Measurements from ENCODE around the gene ESF1.

Gene ESF1

DNA sequence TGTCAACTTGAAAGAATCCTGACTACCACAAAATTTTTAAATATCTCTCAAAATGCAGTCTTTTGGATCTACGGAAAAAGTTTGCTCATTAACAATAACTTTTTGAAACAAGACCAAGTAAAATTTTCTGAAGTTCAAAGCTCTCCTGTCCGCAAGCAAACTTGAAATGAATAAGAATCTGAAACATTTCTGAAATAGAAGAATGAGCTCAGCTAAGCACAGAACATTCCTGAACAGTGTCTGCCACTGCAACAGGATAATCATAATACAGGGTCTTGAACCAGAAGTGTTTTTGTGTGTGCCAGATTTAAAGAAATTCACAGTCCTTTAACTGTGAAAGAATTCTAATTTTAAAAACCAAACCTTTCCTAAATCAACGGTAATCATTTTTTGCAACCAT, 96.9 kb downstream of the ESF1 start:
- DNase-seq, result no peak
- H3K27ac ChIP-seq, result no peak overlapping the region
- peaks cover 2% of the 10 kb centered on the region for H3K27me3 ChIP-seq (replicated peaks)
- no peaks in the 10 kb centered on the region for H3K36me3 ChIP-seq (replicated peaks)
- no peak overlapping the region for H3K4me3 ChIP-seq (ENCODE audit: low read depth, low read length)
- TF ChIP-seq CTCF (IDR thresholded peaks at IDR 0.05; ENCODE audit: low read depth, low read length, missing control alignments), result no peak
- in situ Hi-C loops (cut with HindIII; ENCODE audit: low pct_ligation_motif_present, low sequenced_read_pairs), result no loop called here

DNA sequence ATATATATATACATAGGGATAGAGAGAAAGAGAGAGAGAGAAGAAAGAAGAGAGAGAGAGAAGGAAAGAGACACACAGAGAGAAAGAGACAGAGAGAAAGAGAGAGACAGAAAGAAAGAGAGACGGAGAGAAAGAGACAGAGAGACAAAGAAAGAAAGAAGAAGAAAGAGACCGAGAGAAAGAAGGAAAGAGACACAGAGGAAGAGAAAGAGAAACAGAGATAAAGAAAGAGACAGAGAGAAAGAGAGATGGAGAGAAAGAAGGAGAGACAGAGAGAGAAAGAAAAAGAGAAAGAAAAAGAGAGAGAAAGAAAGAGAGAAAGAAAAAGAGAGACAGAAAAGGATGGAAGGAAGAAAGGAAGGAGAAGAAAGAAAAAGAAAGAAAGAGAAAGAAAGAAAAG, 99.1 kb downstream of the ESF1 start:
- no peak overlapping the region for H3K4me3 ChIP-seq (ENCODE audit: low read depth, low read length)
- no peak for TF ChIP-seq CTCF (IDR thresholded peaks at IDR 0.05; ENCODE audit: low read depth, low read length, missing control alignments)
- H3K27ac ChIP-seq, result no peak overlapping the region
- in situ Hi-C loops (cut with HindIII; ENCODE audit: low pct_ligation_motif_present, low sequenced_read_pairs), result no loop called here
- H3K27me3 ChIP-seq (replicated peaks), result peaks cover 2% of the 10 kb centered on the region
- H3K36me3 ChIP-seq (replicated peaks), result no peaks in the 10 kb centered on the region
- DNase-seq, result no peak

GRCh38 chr20:13684566-13685222, 100.0 kb downstream of the ESF1 start:
- Histone ChIP-seq H3K36me3 (replicated peaks) (no peaks in the 10 kb centered on the region), H3K4me3 (ENCODE audit: low read depth, low read length) (no peak overlapping the region), H3K27ac (no peak overlapping the region), H3K27me3 (replicated peaks) (peaks cover 2% of the 10 kb centered on the region)
- DNase-seq, result no peak
- in situ Hi-C loops (cut with HindIII; ENCODE audit: low pct_ligation_motif_present, low sequenced_read_pairs), result no loop called here
- no peak for TF ChIP-seq CTCF (IDR thresholded peaks at IDR 0.05; ENCODE audit: low read depth, low read length, missing control alignments)

- peaks cover 2% of the 10 kb centered on the region for H3K27me3 ChIP-seq (replicated peaks)
- no peak overlapping the region for H3K4me3 ChIP-seq (ENCODE audit: low read depth, low read length)
- no peak for TF ChIP-seq CTCF (IDR thresholded peaks at IDR 0.05; ENCODE audit: low read depth, low read length, missing control alignments)
- no peak for DNase-seq
- H3K27ac ChIP-seq, result no peak overlapping the region
- H3K36me3 ChIP-seq (replicated peaks), result no peaks in the 10 kb centered on the region
- in situ Hi-C loops (cut with HindIII; ENCODE audit: low pct_ligation_motif_present, low sequenced_read_pairs), result no loop called here
These were observed 100.9 kb downstream of the ESF1 start for GRCh38 chr20:13683833-13684232.

DNA sequence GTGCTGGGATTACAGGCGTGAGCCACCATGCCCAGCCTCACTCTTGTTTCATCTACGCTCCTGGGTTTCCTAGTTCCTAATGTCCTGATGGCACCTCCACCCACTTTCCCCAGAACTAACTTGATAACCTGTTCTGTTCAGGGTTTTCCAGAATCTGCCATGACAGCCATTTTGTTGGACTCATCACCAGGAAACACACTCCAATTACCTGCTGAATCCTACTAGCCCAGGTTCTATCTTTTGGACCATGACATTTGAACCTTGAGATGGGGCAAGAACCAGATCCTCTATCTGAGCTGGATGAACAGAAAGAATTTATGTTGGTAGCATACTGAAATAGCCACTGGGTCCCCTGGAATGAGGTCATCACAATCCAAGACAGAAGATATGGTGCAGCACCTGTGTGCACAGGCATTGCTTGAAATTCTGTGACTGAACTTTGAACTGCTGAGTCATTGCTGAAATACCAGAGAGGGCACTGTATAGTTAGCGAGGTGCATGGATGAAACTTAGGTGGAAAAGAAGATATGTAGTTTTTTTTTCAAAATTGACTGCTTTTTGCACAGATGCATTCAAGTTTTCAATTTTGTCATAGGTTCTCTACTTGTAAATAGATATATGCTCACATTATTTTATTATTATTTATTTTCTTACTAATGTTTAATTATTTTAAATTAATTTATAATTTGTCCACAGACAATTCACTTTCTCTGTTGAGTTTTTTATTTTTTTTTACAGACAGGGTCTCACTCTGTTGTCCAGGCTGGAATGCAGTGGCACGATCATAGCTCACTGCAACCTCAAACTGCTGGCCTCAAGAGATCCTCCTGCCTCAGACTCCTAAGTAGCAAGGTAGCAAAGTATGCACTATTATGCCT, 103.2 kb downstream of the ESF1 start:
- H3K4me3 ChIP-seq (ENCODE audit: low read depth, low read length), result no peak overlapping the region
- peaks cover 2% of the 10 kb centered on the region for H3K27me3 ChIP-seq (replicated peaks)
- no peaks in the 10 kb centered on the region for H3K36me3 ChIP-seq (replicated peaks)
- in situ Hi-C loops (cut with HindIII; ENCODE audit: low pct_ligation_motif_present, low sequenced_read_pairs), result no loop called here
- TF ChIP-seq CTCF (IDR thresholded peaks at IDR 0.05; ENCODE audit: low read depth, low read length, missing control alignments), result no peak
- H3K27ac ChIP-seq, result no peak overlapping the region
- DNase-seq, result no peak
